Activated naive CD8-positive, alpha-beta T cell treated with anti-CD3 and anti-CD28 coated beads, Interleukin-2, amount 50 U/mL, for 16 hours (primary cell): ENCODE results near the gene DLX2.
"Not testable (repeated sequence)": the region's sequence is repeated elsewhere in the genome, so short reads cannot be mapped to it uniquely, and the experiment has no call there.

Experiments
- DNase-seq: peaks from one replicate; pipeline ENCODE4 v3.0.0-alpha.2; 2020; ENCODE audit warnings: low read depth, low spot score

Gene DLX2

GRCh38 chr2:172083628-172084394 is 18.9 kb downstream of the DLX2 start:
- DNase-seq = no peak

- DNase-seq = no peak
Observed at GRCh38 chr2:172082944-172083627, 19.6 kb downstream of the DLX2 start.

GRCh38 chr2:172082105-172082943 is 20.4 kb downstream of the DLX2 start:
- no peak for DNase-seq

GRCh38 chr2:172081221-172082022 is 21.3 kb downstream of the DLX2 start:
- DNase-seq = no peak

- no peak for DNase-seq
Observed at GRCh38 chr2:172080641-172081220, 22.0 kb downstream of the DLX2 start.

GRCh38 chr2:172079838-172080640 is 22.7 kb downstream of the DLX2 start:
- DNase-seq = no peak

- no peak for DNase-seq
Observed at GRCh38 chr2:172079416-172079815, 23.3 kb downstream of the DLX2 start.

- no peak for DNase-seq
Observed at GRCh38 chr2:172074254-172074653, 28.4 kb downstream of the DLX2 start.

GRCh38 chr2:172073518-172073917 is 29.2 kb downstream of the DLX2 start:
- no peak for DNase-seq

GRCh38 chr2:172072706-172073105 is 30.0 kb downstream of the DLX2 start:
- no peak for DNase-seq

GRCh38 chr2:172072303-172072702 is 30.4 kb downstream of the DLX2 start:
- no peak for DNase-seq

GRCh38 chr2:172070936-172071335 is 31.8 kb downstream of the DLX2 start:
- no peak for DNase-seq

- DNase-seq = not testable (repeated sequence)
Observed at GRCh38 chr2:172067905-172068304, 34.8 kb downstream of the DLX2 start.

GRCh38 chr2:172066394-172066886 is 36.3 kb downstream of the DLX2 start:
- no peak for DNase-seq

- DNase-seq = no peak
Observed at GRCh38 chr2:172065111-172065510, 37.6 kb downstream of the DLX2 start.

- no peak for DNase-seq
Observed at GRCh38 chr2:172063446-172063845, 39.3 kb downstream of the DLX2 start.

GRCh38 chr2:172062402-172063004 is 40.2 kb downstream of the DLX2 start:
- no peak for DNase-seq

GRCh38 chr2:172060118-172060517 is 42.6 kb downstream of the DLX2 start:
- not testable (repeated sequence) for DNase-seq

- DNase-seq = no peak
Observed at GRCh38 chr2:172058660-172059059, 44.0 kb downstream of the DLX2 start.

- DNase-seq = no peak
Observed at GRCh38 chr2:172056293-172056692, 46.4 kb downstream of the DLX2 start.
